Ascending aorta (tissue), 2 donors: ENCODE measurements around the gene GTPBP1. TPM values are rescaled to one million over a fixed set of nuclear protein-coding genes. Genes with fewer than 3 reads are reported as not detected.

Source experiments
- DNase-seq, 2 donors: peaks; one replicate each; pipeline ENCODE4 v3.0.0-alpha.2; 2019; ENCODE audit warnings: low spot score in 2 of 2
- H3K27ac ChIP-seq, 2 donors: fragments of 200-600 bp; sonication (generic); one replicate each; pipeline ENCODE4 v1.5.1; 2016 to 2017; ENCODE audit warnings: mild to moderate bottlenecking in 1 of 2
- H3K27me3 ChIP-seq: fragments of 200-600 bp; sonication (generic); one replicate; pipeline ENCODE4 v1.5.1; 2017
- H3K36me3 ChIP-seq, 2 donors: fragments of 200-600 bp; sonication (generic); one replicate each; pipeline ENCODE4 v1.5.1; 2016
- H3K4me1 ChIP-seq, 2 donors: fragments of 200-600 bp; sonication (generic); one replicate each; pipeline ENCODE4 v1.5.1; 2016 to 2017; ENCODE audit warnings: mild to moderate bottlenecking in 1 of 2
- H3K4me3 ChIP-seq, 2 donors: fragments of 200-600 bp; sonication (generic); one replicate each; pipeline ENCODE4 v1.5.1; 2016 to 2017; ENCODE audit warnings: mild to moderate bottlenecking in 1 of 2
- H3K9me3 ChIP-seq, 2 donors: fragments of 200-600 bp; sonication (generic); one replicate each; pipeline ENCODE4 v1.5.1; 2016
- CTCF ChIP-seq, 3 experiments: fragments of 200-600 bp in 2 of 3; fragments of 450-650 bp in 1 of 3; sonication (generic) in 2 of 3; IDR thresholded peaks; one replicate each; pipeline ENCODE4 v1.5.1; 2016 to 2019; ENCODE audit warnings: antibody characterized with exemption in 3 of 3, mild to moderate bottlenecking in 1 of 3, moderate library complexity in 1 of 3
- intact Hi-C: fragments of 100-400 bp; cut with DNase I; formaldehyde crosslinking; loops from one replicate; pipeline ENCODE4 v1.15.1; 2023
- total RNA-seq: library from RNA; depleted of rRNA; stranded (reverse); fragments of >200 nt; gene quantifications from one replicate; pipeline ENCODE4 v1.1.0, GENCODE V29; 2016

GTPBP1 gene
- total RNA-seq, 1 donor from 2014 or later: 89.5 TPM

DNA sequence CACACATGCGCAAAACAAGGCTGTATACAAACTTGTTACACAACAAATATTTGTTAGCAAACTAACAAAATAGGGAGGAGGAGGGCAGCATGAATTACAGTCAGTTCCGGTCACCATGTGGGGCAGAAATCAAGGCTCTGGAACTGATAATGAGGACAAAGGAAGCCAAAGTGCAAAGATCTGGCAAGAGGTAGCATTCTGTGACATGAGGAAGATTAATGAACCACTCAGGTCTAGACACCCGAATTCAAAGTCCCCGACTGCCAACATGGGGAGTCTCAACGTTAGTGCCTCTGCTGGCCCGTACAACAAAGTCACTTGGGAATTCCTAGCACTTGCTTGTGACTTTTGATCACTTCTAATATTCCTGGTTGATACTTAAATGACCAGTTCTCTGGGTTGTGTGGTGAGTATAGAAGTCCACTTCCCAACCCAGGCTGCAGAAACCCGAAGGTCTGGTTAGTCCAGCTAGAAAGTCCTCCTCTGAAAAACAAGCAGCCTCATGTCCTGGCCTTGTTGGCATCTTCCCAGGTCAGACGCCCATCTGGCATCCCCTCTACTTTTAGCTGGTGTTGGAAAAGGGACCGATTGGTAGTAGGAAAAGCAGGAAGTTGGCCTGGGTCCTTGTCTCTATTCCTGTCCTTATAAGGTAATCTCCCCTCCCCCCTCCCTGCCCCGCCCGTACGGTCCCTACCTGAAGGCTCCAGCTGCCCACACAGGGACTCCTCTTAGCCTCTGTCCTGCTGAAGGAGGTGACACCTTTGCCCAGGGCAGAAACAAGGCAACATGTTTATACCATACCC, 48.4 kb downstream of the GTPBP1 start:
- Histone ChIP-seq H3K4me1 (peaks cover 18 to 23% of the 10 kb centered on the region in 2 donors), H3K4me3 (peak overlapping the region; percentile 72 to 79), H3K36me3 (peaks cover 42 to 44% of the 10 kb centered on the region in 2 donors), H3K27me3 (no peaks in the 10 kb centered on the region), H3K27ac (peak overlapping the region; percentile 91 to 98), H3K9me3 (no peaks in the 10 kb centered on the region)
- no peak for TF ChIP-seq CTCF (IDR thresholded peaks at IDR 0.05)
- DNase-seq: peak; percentile 78 to 95
- intact Hi-C loops: loop anchor here (2.0 kb wide), 1 partner anchor 947 kb away; the partner anchor contains the start of gene GCAT

DNA sequence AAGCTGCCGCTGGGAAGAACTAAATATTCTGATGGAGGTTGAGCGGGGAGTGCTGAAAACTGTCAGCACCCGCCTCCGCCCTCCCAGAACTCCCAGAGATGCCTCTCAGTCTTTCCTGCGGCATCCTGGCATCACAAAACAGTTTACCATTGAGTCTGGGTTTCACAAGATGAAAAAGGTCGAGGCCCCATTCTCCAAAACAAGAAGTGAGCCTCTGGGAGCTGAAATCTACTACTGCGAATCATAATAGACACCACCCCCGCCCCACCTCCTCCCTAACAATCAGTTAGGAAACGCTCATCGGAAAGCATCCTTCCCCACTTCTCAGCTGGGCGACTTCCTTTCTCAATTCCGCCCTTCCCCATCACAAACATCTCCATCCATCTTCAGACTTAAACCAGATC, 49.0 kb downstream of the GTPBP1 start:
- Histone ChIP-seq H3K27me3 (no peaks in the 10 kb centered on the region), H3K4me1 (peaks cover 18 to 23% of the 10 kb centered on the region in 2 donors), H3K27ac (peak overlapping the region; percentile 91 to 98), H3K4me3 (peak overlapping the region; percentile 72 to 79), H3K9me3 (no peaks in the 10 kb centered on the region), H3K36me3 (peaks cover 36 to 38% of the 10 kb centered on the region in 2 donors)
- no peak for DNase-seq
- no peak for TF ChIP-seq CTCF (IDR thresholded peaks at IDR 0.05)
- intact Hi-C loops: loop anchor here (1.0 to 2.0 kb wide), 3 partner anchors 49 to 948 kb away; partner anchors contain the start of genes GCAT and GTPBP1

GRCh38 chr22:38755155-38755910, 49.6 kb downstream of the GTPBP1 start:
- peaks cover 18 to 23% of the 10 kb centered on the region in 2 donors for H3K4me1 ChIP-seq
- TF ChIP-seq CTCF (IDR thresholded peaks at IDR 0.05): no peak
- DNase-seq: peak; percentile 89 to 98
- peaks cover 30 to 32% of the 10 kb centered on the region in 2 donors for H3K36me3 ChIP-seq
- no peaks in the 10 kb centered on the region for H3K9me3 ChIP-seq
- intact Hi-C loops: loop anchor here (1.0 to 2.0 kb wide), 3 partner anchors 50 to 949 kb away; partner anchors contain the start of genes GCAT and GTPBP1
- H3K27me3 ChIP-seq: no peaks in the 10 kb centered on the region
- H3K4me3 ChIP-seq: peak overlapping the region; percentile 72 to 79
- H3K27ac ChIP-seq: peak overlapping the region; percentile 91 to 98

DNA sequence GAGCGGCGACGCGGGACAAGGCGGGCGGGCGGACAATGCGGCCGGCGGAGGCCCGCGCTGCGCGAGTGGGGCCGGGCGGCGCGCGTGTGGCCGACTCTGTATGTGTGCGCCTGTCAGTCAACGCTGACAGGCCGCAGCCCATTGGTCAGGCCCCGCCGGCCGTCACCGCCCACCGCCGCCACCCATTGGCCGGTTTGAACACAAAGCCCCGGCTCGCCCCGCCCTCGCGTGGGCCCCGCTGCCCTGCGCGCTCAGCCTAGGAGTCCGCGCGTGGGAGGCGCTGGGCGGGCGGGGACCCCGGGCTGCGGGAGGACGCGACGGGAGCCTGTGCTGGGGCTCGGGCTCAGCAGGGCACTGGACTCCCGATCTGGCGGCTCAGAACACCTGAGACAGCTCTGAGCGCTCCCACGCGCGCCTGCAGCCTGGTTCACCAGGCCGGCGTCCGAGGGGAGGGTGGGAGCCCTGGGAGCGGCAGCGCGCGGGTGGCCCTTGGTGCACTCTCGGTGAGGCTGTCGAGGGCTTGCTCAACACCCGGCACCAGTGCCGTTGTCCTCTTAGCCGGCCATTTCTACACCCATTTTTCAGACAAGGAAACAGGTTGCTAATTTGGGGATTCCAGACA, 50.3 kb downstream of the GTPBP1 start, which contains the start of gene SUN2:
SUN2 (minus strand) TSS at position 88 of the 622 bp plus-strand sequence. CDS start 3,370 bp downstream, outside the sequence.
- DNase-seq: peak; percentile 86 to 97
- no peak for TF ChIP-seq CTCF (IDR thresholded peaks at IDR 0.05)
- Histone ChIP-seq H3K27ac (peak within 1 kb of the TSS; percentile 91 to 98), H3K4me1 (peaks cover 17 to 23% of the 10 kb centered on the region in 2 donors), H3K36me3 (peaks cover 23 to 25% of the 10 kb centered on the region in 2 donors), H3K4me3 (peak within 1 kb of the TSS; percentile 72 to 79), H3K9me3 (no peaks in the 10 kb centered on the region), H3K27me3 (no peaks in the 10 kb centered on the region)
- intact Hi-C loops: loop anchor here (1.0 to 2.0 kb wide), 4 partner anchors 39 to 949 kb away; partner anchors contain the start of genes DNAL4, GCAT and GTPBP1
